ENCODE results near the gene LRMDA.

The LRMDA gene

GRCh38 chr10:75751232-75751631, 319.8 kb downstream of the LRMDA start:
- Histone ChIP-seq H3K79me2 (ENCODE audit: insufficient read depth, low read length) (no peaks in the 10 kb centered on the region), H3K9ac (ENCODE audit: low read length) (no peak overlapping the region), H3K27me3 (ENCODE audit: low read length) (no peaks in the 10 kb centered on the region), H3K36me3 (ENCODE audit: low read length) (no peaks in the 10 kb centered on the region), H3F3A (ENCODE audit: insufficient read depth) (no peaks in the 10 kb centered on the region), H3K4me3 (ENCODE audit: insufficient read depth, low read length, poor library complexity, severe bottlenecking) (no peak overlapping the region), H4K20me1 (ENCODE audit: low read depth, low read length) (no peaks in the 10 kb centered on the region), H3K9me3 (ENCODE audit: insufficient read depth, low read length) (no peaks in the 10 kb centered on the region), H3K27ac (ENCODE audit: low read depth, low read length) (no peak overlapping the region), H3K4me2 (ENCODE audit: low read depth, low read length, poor library complexity, severe bottlenecking) (no peak overlapping the region), H3K9me2 (replicated peaks; ENCODE audit: insufficient read depth, low read length) (no peaks in the 10 kb centered on the region), H2AFZ (ENCODE audit: low read depth, low read length, severe bottlenecking) (no peak overlapping the region)
- TF ChIP-seq CTCF (IDR thresholded peaks at IDR 0.05; ENCODE audit: insufficient read depth, low read length, poor library complexity, severe bottlenecking) (no peak), EZH2phosphoT487 (conservative IDR thresholded peaks at IDR 0.05; ENCODE audit: low read length) (no peak)

DNA sequence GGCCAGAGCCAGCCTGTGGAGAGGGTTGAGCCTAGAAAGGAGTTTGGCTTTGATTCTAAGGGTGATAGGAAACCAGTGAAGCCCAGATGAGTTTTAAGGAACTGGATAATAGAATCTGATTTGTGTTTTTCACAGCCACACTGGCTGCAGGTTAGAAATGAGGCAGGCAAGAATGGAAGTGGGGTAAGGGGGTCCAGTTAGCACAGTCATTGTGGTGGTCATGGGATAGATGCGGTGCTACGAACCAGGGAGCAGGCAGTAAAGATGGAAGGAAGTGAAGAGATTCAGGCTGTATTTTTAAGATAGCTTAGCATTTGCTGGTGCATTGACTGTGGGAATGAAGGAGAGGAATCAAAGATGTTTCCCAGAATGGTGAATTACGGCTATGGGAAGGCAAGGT, 322.2 kb downstream of the LRMDA start:
- no peaks in the 10 kb centered on the region for H3K79me2 ChIP-seq (ENCODE audit: insufficient read depth, low read length)
- no peaks in the 10 kb centered on the region for H3K36me3 ChIP-seq (ENCODE audit: low read length)
- no peaks in the 10 kb centered on the region for H3K9me3 ChIP-seq (ENCODE audit: insufficient read depth, low read length)
- TF ChIP-seq CTCF (IDR thresholded peaks at IDR 0.05; ENCODE audit: insufficient read depth, low read length, poor library complexity, severe bottlenecking) = no peak
- no peak for TF ChIP-seq EZH2phosphoT487 (conservative IDR thresholded peaks at IDR 0.05; ENCODE audit: low read length)
- H3F3A ChIP-seq (ENCODE audit: insufficient read depth) = no peaks in the 10 kb centered on the region
- no peak overlapping the region for H2AFZ ChIP-seq (ENCODE audit: low read depth, low read length, severe bottlenecking)
- no peaks in the 10 kb centered on the region for H3K27me3 ChIP-seq (ENCODE audit: low read length)
- H3K27ac ChIP-seq (ENCODE audit: low read depth, low read length) = no peak overlapping the region
- H3K9ac ChIP-seq (ENCODE audit: low read length) = no peak overlapping the region
- H3K4me3 ChIP-seq (ENCODE audit: insufficient read depth, low read length, poor library complexity, severe bottlenecking) = no peak overlapping the region
- no peaks in the 10 kb centered on the region for H3K9me2 ChIP-seq (replicated peaks; ENCODE audit: insufficient read depth, low read length)
- no peak overlapping the region for H3K4me2 ChIP-seq (ENCODE audit: low read depth, low read length, poor library complexity, severe bottlenecking)
- no peaks in the 10 kb centered on the region for H4K20me1 ChIP-seq (ENCODE audit: low read depth, low read length)

GRCh38 chr10:75754096-75754831, 322.8 kb downstream of the LRMDA start:
- TF ChIP-seq CTCF (IDR thresholded peaks at IDR 0.05; ENCODE audit: insufficient read depth, low read length, poor library complexity, severe bottlenecking) (no peak), EZH2phosphoT487 (conservative IDR thresholded peaks at IDR 0.05; ENCODE audit: low read length) (no peak)

More at GRCh38 chr10:75754096-75754831, 322.8 kb downstream of the LRMDA start:
- Histone ChIP-seq H3K9ac (ENCODE audit: low read length) (no peak overlapping the region), H3K27me3 (ENCODE audit: low read length) (no peaks in the 10 kb centered on the region), H3K27ac (ENCODE audit: low read depth, low read length) (no peak overlapping the region), H4K20me1 (ENCODE audit: low read depth, low read length) (no peaks in the 10 kb centered on the region), H3K9me3 (ENCODE audit: insufficient read depth, low read length) (no peaks in the 10 kb centered on the region), H3K79me2 (ENCODE audit: insufficient read depth, low read length) (no peaks in the 10 kb centered on the region), H3F3A (ENCODE audit: insufficient read depth) (no peaks in the 10 kb centered on the region), H3K36me3 (ENCODE audit: low read length) (no peaks in the 10 kb centered on the region), H3K9me2 (replicated peaks; ENCODE audit: insufficient read depth, low read length) (no peaks in the 10 kb centered on the region), H3K4me3 (ENCODE audit: insufficient read depth, low read length, poor library complexity, severe bottlenecking) (no peak overlapping the region), H2AFZ (ENCODE audit: low read depth, low read length, severe bottlenecking) (no peak overlapping the region), H3K4me2 (ENCODE audit: low read depth, low read length, poor library complexity, severe bottlenecking) (no peak overlapping the region)

All from SU-DHL-6 (cell line).